HG02973 (cell line): ENCODE data around the gene PWP1.
"Not testable (repeated sequence)": the region's sequence is repeated elsewhere in the genome, so short reads cannot be mapped to it uniquely, and the experiment has no call there.

Experiments used
- ATAC-seq: cut with Tn5 transposase; IDR thresholded peaks from one replicate; pipeline ENCODE4 v1.9.1; 2021; ENCODE audit warnings: moderate library complexity; ENCODE audit not compliant: unreplicated experiment

The PWP1 gene

DNA sequence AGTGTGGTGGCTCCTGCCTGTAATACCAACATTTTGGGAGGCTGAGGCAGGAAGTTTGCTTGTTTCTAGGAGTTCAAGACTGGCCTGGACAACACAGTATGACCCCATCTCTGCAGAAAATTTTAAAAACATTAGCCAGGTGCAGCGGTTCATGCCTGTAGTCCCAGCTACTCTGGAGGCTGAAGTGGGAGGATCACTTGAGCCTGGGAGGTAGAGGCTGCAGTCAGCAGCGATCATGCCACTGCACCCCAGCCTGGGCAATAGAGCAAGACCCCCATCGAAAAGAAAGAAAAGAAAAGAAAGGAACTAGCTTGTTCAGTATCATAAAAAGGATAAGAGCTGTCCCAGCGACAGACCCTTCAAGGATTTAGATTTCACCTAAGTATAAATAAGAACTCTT lies 18.1 kb upstream of the PWP1 start:
- ATAC-seq: no peak

DNA sequence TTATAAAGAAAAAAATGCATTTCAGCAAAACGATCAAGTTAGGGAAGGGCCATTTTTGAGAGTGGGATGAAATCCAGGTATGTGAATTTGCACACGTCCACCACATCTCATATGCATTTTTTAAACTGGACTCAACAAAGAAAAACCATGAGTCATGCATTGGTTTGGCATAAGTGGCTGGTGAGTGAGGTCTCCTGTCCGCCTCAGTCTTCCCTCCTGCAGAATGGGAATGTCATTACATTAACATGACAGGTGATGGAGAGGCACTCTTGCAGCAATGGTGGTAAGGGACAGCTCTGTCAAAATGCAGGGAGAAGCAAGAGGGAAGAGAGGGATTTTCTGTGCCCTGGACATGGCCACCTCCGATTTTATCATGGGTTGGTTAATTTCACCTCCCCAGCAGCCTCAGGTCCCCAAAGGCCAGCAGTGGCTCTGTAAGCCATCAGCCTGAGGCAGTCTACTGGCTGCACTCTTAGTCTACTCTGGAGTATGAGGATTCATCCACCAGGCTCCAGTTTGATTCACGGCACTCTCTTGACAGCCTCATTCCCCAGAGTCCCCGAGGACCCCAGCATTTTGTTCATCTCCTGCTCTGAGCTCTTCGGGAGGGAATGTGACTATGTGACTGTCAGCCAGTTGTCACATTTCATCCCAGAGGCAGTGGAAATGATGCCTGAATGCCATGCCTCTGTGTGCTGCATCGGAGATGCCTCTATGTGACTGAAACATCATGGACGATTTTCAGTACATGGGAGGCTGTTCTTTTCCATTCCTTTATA lies 17.1 kb upstream of the PWP1 start:
- no peak for ATAC-seq

DNA sequence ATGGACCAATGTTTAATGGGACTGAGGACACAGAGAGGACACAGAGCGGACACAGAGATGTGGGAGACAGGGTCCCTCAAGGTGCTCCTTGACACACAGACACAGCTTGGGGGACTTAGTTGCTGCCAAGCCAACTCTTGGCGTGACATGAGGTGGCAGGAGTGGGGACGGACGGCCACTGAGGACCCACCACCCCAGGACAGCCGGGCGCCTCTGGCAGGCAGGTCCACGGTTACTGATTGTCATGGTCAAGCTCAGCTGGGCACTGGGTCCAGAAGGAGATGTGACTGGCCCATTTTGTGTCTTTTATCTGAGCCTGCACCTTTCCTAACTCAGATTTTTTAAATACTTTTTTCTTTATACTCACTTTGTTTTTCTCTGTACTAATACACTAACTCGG lies 15.7 kb upstream of the PWP1 start:
- ATAC-seq: no peak

DNA sequence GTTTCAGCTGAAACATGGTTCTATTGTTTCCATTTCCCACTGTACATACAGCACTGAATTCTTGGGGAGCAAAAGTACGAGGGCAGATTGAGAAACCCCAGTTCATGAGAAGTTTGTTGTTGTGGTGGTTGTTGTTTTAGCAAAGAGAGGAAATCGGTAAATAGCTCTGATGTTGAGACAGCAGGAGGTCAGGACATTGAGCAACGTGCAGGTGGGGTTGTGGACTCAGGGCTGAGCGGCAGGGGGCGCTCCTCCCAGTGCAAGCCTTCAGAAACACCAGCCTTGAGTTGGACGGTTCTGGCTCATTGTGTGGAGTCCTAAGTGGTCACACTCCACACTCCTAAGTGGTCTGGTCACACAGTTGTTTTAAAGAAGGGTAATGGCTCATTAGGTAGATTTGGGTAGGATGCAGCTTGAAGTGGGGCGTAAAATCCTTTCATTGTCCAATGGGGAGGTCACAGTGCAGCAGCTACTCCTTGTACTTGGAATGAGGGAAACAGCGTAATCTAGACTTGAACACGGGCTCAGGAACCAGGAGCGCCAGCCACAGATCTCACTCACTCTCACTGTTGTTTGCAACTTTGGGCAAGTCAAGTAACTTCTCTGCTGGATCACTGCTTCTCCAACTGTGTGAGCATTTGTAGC lies 14.5 kb upstream of the PWP1 start:
- no peak for ATAC-seq

DNA sequence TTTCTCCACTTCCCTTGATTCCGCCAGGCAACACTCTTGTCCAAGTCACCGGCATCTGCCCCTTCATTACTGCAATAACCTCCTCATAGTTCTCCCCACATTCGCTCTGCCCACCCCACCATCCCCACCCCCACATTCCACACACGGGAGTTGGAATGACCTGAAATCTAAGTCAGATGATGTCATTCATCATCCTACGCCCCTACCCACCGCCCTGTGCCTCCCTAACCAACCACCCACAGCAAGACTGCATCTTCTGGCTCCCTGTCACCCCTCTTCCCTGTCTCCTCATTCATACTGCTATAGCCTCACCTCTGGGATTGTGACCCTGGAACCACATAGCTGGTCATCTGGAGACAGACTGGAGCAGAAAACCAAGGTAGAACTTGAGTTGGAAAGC lies 7.9 kb upstream of the PWP1 start:
- ATAC-seq: no peak

DNA sequence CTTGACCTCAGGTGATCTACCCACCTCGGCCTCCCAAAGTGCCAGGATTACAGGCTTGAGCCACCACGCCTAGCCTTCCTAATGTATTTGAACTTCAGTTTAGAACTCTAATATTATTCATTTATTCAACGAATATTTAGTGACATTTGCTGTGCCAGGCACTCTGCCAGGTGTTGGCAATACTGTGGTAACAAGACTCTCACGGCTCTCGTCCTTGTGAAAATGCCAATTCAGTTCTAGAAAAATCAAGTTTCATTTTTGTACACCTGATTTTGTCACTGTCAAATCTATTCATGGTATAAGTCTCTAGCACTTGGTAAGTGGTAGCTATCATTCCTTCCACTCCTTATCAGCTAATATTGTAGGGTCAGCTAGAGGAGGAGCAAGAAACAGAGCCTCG lies 6.3 kb upstream of the PWP1 start:
- no peak for ATAC-seq

DNA sequence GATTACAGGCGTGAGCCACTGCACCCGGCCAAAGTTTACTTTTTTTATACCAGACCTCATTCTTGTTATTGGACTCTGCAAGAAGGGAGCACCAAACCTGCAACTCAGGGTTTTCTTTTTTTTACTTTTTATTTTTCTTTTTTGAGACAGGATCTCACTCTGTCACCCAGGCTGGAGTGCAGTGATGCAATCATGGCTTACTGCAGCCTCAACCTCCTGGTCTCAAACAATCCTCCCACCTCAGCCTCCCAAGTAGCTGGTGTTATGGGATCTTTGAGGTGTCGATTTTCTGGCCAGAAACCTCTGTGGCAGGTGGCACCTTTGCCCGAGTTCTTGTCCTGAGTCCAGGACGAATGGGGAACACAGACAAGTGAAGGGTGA lies 4.2 kb upstream of the PWP1 start:
- ATAC-seq: no peak

DNA sequence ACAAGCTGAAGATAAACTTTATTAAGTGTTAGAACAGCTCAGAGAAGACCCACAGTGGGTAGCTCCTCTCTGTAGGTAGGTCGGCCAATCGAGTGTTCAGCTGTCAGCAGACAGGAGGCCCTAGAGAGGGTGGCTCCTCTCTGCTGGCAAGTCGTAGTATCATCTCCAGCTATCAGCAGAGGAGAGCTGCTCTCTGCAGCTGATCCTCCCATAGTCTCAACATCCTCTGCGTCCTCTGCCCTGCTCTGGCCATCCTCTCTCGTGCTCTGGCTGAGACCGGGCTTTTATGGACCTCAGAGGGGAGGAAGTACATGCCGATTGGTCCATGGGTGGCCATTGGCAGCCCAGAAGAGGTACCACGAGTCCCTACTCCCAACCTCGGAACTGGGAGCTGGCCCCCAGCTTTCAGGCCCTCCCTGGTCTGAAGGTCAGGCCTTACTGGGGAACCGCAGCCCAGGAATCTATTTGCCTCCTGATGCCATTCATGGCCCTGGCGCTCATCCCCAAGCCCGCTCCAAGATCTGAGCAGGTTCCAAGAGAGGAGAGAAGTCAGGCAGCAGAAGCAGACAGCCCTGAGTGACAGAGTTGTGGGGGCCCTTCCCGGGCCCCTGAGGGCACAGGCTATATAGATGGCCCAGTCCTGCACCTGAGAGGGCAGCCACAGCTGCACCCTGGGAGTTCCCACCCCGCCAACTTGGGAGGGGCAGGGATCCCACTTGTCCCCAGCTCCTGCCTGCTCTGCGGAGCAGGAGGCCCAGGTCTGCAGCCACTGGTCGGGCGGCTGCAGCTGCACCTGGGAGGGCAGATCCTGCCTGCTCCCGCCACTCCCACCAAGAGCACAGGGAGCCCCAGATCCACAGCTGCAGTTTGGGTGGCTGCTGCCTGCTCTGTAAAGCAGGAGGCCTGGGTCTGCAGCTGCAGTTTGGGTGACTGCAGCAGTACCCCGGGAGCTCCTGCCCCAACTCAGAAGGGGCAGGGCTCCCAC lies 3.5 kb upstream of the PWP1 start:
- ATAC-seq: no peak

DNA sequence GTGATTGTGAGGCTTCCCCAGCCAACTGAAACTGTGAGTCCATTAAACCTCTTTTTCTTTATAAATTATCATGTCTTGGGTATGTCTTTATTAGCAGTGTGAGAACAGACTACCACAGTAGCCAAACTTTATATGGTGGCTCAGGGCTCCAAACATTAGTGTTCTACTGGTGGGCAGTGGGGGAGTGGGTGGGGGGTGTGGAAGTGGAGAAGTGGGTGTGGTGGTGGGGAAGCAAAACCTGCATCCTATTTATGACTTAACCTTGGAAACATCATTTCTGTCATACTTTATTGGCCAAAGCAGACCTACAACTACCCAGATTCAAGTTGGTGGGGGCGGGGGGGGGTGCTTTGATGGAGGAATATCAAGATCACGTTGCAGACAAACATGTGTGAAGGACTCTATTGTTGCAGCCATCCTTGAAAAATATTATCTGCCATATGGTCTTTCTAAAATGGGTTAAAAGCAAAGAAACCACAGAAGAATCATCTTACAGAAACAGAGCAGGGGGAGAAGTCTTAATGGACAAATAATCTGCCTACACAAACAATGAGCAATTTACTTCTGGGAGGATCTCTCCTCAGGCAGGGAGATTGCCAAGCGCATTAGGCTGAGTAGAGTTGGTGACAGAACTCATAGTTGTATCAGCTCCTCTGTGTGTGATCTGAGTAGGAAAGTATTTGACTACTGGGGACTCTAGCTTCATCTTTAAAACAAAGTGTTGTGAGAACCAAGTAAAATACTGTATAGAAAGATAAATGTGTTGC lies 1.4 kb upstream of the PWP1 start:
- ATAC-seq: no peak

DNA sequence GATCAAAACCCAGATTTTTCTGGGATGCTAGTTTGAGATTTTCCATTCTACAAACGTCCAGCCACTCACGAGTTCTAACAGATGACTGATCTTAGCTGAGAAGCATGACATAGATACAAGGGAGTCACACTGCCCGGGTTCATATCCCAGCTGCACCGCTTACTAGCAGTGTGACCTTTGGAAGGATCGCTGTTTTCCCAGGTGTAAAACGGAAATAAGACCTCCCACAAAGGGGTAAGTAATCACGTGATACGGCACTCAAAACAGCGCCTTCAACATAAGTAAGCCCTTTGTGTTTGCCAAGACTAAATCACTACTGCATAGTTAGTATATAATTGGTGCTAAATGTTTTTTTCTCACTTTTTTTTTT lies 624 bp upstream of the PWP1 start:
- ATAC-seq: no peak

DNA sequence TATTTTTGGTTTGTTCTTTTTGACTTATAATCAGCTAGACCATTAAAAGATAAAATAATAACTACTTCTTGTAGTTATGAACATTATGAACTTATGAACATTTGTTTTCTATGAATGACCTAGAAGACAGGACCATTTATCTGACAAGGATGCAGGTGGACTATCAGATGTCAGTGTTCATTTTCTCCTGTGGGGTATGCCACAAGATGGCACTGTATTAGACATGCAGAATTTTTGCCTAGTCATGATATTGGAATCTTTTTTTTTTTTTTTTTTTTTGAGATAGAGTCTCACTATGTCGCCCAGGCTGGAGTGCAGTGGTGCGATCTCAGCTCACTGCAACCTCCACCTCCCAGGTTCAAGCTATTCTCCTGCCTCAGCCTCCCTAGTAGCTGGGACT lies 10.2 kb downstream of the PWP1 start:
- ATAC-seq: not testable (repeated sequence)

DNA sequence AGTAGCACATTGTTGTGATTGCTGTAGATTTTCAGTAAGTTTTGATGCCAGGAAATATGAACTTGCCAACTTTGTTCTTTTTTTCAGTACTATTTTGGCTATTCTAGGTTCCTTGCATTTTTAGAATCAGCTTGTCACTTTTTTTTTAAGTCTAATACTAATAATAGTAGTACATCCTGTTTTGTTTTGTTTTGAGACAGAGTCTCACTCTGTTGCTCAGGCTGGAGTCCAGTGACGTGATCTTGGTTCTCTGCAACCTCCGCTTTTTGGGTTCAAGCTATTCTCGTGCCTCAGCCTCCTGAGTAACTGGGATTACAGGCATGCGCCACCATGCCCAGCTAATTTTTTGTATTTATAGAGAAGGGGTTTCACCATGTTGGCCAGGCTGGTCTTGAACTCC lies 16.5 kb downstream of the PWP1 start:
- ATAC-seq: no peak

DNA sequence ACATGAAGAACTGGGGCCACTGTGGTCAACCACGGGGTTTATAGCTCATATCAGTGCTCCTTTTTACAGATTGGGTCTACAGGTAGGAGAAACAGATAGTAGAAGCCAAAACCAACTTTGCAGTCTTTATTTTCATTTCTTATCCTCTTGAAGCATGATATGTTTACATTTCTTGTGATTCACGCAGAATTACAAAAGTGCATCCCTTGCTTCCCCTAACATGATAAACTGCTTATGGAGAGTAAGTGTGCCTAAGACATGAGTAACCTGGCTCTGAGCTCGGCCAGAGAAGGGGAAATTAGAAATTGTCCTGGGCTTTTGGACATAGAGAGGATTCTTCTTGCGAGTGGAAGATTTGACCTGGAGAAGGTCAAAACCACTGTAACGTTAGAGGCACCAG lies 18.4 kb downstream of the PWP1 start:
- no peak for ATAC-seq

DNA sequence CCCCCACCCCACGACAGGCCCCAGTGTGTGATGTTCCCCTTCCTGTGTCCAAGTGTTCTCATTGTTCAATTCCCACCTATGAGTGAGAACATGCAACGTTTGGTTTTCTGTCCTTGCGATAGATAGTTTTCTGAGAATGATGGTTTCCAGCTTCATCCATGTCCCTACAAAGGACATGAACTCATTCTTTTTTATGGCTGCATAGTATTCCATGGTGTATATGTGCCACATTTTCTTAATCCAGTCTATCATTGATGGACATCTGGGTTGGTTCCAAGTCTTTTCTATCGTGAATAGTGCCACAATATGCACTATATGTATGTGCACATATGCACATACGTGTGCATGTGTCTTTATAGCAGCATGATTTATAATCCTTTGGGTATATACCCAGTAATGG lies 19.9 kb downstream of the PWP1 start:
- ATAC-seq: not testable (repeated sequence)

DNA sequence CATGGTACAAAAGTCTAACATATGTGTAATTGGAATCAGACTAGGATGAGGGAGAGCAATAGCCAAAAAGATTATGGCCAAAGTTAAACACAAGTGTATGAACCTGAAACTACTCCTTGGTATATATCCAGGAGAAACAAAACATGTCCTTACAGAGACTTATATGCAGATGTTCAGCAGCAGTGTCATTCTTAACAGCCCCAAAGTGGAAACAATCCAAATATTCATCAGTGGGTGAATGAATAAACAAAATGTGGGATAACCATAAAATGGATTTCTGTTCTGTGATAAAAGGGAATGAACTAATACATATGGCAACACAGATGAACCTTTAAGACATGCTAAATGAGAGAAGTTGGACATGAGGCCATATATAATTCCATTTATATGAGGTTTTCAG lies 30.2 kb downstream of the PWP1 start:
- ATAC-seq: no peak

DNA sequence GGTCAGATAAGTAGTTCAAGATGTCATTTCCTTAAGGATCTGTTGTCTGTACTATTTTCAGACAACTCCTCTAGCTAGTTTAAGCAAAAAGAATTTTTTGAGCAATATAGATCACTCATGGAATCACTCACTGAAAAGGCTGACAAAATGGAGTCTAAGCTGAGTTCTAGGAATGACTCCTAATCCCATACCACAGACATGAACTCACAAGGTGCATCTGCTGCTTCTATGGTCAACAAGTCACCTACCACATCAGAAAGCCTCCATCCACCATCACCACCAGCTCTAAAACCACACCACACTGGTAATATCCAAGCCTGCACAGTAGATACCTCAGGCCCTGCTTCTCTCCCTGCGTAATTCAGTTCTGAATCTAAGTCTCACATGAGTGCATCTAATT lies 33.0 kb downstream of the PWP1 start:
- ATAC-seq: no peak

DNA sequence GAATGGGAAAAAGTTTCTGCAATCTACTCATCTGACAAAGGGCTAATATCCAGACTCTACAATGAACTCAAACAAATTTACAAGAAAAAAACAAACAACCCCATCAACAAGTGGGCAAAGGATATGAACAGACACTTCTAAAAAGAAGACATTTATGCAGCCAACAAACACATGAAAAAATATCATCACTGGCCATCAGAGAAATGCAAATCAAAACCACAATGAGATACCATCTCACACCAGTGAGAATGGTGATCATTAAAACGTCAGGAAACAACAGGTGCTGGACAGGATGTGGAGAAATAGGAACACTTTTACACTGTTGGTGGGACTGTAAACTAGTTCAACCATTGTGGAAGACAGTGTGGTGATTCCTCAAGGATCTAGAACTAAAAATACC lies 41.7 kb downstream of the PWP1 start:
- not testable (repeated sequence) for ATAC-seq

DNA sequence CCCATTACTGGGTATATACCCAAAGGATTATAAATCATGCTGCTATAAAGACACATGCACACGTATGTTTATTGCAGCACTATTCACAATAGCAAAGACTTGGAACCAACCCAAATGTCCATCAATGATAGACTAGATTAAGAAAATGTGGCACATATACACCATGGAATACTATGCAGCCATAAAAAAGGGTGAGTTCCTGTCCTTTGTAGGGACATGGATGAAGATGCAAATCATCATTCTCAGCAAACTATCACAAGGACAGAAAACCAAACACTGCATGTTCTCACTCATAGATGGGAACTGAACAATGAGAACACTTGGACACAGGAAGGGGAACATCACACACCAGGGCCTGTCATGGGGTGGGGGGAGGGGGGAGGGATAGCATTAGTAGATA lies 42.1 kb downstream of the PWP1 start:
- not testable (repeated sequence) for ATAC-seq

DNA sequence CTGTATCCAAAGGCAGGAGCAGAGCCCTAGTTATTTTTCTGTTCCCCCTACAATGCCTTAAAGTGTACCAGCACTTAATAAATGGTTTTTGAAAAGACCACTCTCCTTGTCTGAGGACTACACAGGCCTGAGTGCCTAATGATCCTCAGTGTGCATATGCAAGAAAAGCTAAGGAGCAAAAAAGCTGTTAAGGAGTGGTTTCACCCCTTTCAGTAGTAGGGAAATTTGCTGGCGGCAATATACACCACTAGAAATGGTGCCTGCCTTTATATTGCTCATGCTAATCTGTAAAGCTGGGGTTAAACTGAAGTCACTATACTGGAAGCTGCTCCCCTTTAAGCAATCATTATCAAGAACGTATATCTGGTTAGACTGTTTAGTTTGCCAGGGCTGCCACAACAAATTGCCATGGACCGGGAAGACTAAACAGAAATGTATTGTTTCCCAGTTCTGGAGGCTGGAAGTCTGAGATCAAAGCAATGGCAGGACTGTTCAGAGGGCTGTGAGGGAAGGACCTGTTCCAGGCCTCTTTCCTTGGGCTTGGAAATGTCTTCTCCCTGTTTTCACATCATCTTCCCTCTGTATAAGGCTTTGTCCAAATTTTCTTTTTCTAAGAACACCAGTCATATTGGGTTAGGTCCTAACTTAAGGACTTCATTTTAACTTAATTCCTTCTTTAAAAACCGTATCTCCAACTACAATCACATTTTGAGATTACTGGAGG lies 45.2 kb downstream of the PWP1 start:
- no peak for ATAC-seq

DNA sequence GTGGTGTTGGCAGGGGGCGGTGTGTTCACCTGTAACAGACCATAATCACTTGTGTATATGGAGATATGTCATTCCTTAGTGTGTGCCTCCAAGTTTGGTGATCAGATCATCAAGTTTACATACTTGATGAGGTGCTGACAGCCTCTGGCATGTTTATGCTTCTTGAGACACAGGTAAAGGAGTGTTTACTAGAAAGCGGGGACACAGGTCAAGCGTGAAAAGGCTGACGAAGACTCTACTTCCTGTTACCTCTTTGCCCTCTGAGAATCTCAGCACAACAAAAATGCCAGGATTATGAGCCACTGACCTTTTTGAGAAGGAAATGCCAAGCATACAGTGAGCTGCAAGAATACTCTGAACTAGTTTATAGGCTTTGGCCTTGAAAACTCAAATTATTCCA lies 45.8 kb downstream of the PWP1 start:
- ATAC-seq: no peak
